Embryonic facial prominence (tissue), 1 donor: ENCODE data around the gene CTIF.

Experiments
- DNase-seq: peaks from one replicate; pipeline ENCODE4 v3.0.0-alpha.2; 2016; ENCODE audit errors: extremely low spot score

The CTIF gene

GRCh38 chr18:48774941-48775340 is 236.1 kb downstream of the CTIF start:
- no peak for DNase-seq

- DNase-seq: no peak
Measured at GRCh38 chr18:48775372-48776155, 236.7 kb downstream of the CTIF start.

- DNase-seq: no peak
Measured at GRCh38 chr18:48776156-48776555, 237.3 kb downstream of the CTIF start.

GRCh38 chr18:48776641-48777025 is 237.8 kb downstream of the CTIF start:
- no peak for DNase-seq

GRCh38 chr18:48777026-48777743 is 238.4 kb downstream of the CTIF start:
- DNase-seq: no peak

- DNase-seq: no peak
Measured at GRCh38 chr18:48777744-48778116, 238.9 kb downstream of the CTIF start.

GRCh38 chr18:48778344-48779011 is 239.6 kb downstream of the CTIF start:
- no peak for DNase-seq

GRCh38 chr18:48779462-48779861 is 240.6 kb downstream of the CTIF start:
- DNase-seq: no peak

- DNase-seq: no peak
Measured at GRCh38 chr18:48780201-48780912, 241.5 kb downstream of the CTIF start.

GRCh38 chr18:48780913-48781162 is 242.0 kb downstream of the CTIF start:
- no peak for DNase-seq

- DNase-seq: no peak
Measured at GRCh38 chr18:48781163-48781987, 242.5 kb downstream of the CTIF start.

- DNase-seq: no peak
Measured at GRCh38 chr18:48781988-48782363, 243.1 kb downstream of the CTIF start.

GRCh38 chr18:48782381-48782861 is 243.6 kb downstream of the CTIF start:
- DNase-seq: no peak

- no peak for DNase-seq
Measured at GRCh38 chr18:48783616-48784520, 245.0 kb downstream of the CTIF start.

- no peak for DNase-seq
Measured at GRCh38 chr18:48784656-48785055, 245.8 kb downstream of the CTIF start.

GRCh38 chr18:48785091-48785614 is 246.3 kb downstream of the CTIF start:
- no peak for DNase-seq

GRCh38 chr18:48785736-48786454 is 247.1 kb downstream of the CTIF start:
- DNase-seq: no peak

- no peak for DNase-seq
Measured at GRCh38 chr18:48786455-48787202, 247.8 kb downstream of the CTIF start.
